Stimulated activated CD8-positive, alpha-beta memory T cell treated with anti-CD3 and anti-CD28 coated beads, Interleukin-12 subunit alpha, Interleukin-12 subunit beta, amount 100 ng/mL, for 4 hours (primary cell): ENCODE data around the gene SP1.
"Not testable (repeated sequence)": the region's sequence is repeated elsewhere in the genome, so short reads cannot be mapped to it uniquely, and the experiment has no call there.

Experiments used
- DNase-seq: peaks from one replicate; pipeline ENCODE4 v3.0.0-alpha.2; 2020; ENCODE audit warnings: low read depth

SP1 gene

GRCh38 chr12:53361638-53362037, 18.3 kb upstream of the SP1 start:
- DNase-seq, result not testable (repeated sequence)

GRCh38 chr12:53365245-53365904, 14.6 kb upstream of the SP1 start:
- no peak for DNase-seq

GRCh38 chr12:53373554-53374133, 6.3 kb upstream of the SP1 start:
- not testable (repeated sequence) for DNase-seq

- not testable (repeated sequence) for DNase-seq
These were observed 5.7 kb upstream of the SP1 start for GRCh38 chr12:53374277-53374676.

- DNase-seq, result no peak
These were observed 3.2 kb upstream of the SP1 start for GRCh38 chr12:53376747-53377146.

- DNase-seq, result no peak
These were observed 1.8 kb upstream of the SP1 start for GRCh38 chr12:53378222-53378621.

GRCh38 chr12:53378724-53379388, 1.1 kb upstream of the SP1 start:
- DNase-seq, result no peak

- peak; percentile 80 for DNase-seq
These were observed 430 bp upstream of the SP1 start for GRCh38 chr12:53379389-53380103.

- no peak for DNase-seq
These were observed 1.1 kb downstream of the SP1 start for GRCh38 chr12:53380794-53381730.

GRCh38 chr12:53381731-53382630, 2.0 kb downstream of the SP1 start:
- no peak for DNase-seq

- no peak for DNase-seq
These were observed 3.3 kb downstream of the SP1 start for GRCh38 chr12:53383258-53383657.

- not testable (repeated sequence) for DNase-seq
These were observed 6.4 kb downstream of the SP1 start for GRCh38 chr12:53386381-53386780.

GRCh38 chr12:53388932-53389331, 9.0 kb downstream of the SP1 start:
- no peak for DNase-seq

- no peak for DNase-seq
These were observed 9.7 kb downstream of the SP1 start for GRCh38 chr12:53389702-53390101.

GRCh38 chr12:53391724-53392123, 11.7 kb downstream of the SP1 start:
- no peak for DNase-seq

- DNase-seq, result no peak
These were observed 19.9 kb downstream of the SP1 start for GRCh38 chr12:53399896-53400295.

- not testable (repeated sequence) for DNase-seq
These were observed 22.4 kb downstream of the SP1 start for GRCh38 chr12:53402351-53402750.

- no peak for DNase-seq
These were observed 22.9 kb downstream of the SP1 start for GRCh38 chr12:53402871-53403270.

GRCh38 chr12:53410951-53411350, 31.0 kb downstream of the SP1 start:
- DNase-seq, result no peak

GRCh38 chr12:53413485-53414204, 33.7 kb downstream of the SP1 start:
- no peak for DNase-seq
